HG02943 (cell line): ENCODE results near the gene SDK1.

Source experiments
- ATAC-seq: cut with Tn5 transposase; IDR thresholded peaks from one replicate; pipeline ENCODE4 v1.9.1; 2021; ENCODE audit warnings: mild to moderate bottlenecking, low read depth, moderate library complexity; ENCODE audit not compliant: unreplicated experiment

SDK1 gene

DNA sequence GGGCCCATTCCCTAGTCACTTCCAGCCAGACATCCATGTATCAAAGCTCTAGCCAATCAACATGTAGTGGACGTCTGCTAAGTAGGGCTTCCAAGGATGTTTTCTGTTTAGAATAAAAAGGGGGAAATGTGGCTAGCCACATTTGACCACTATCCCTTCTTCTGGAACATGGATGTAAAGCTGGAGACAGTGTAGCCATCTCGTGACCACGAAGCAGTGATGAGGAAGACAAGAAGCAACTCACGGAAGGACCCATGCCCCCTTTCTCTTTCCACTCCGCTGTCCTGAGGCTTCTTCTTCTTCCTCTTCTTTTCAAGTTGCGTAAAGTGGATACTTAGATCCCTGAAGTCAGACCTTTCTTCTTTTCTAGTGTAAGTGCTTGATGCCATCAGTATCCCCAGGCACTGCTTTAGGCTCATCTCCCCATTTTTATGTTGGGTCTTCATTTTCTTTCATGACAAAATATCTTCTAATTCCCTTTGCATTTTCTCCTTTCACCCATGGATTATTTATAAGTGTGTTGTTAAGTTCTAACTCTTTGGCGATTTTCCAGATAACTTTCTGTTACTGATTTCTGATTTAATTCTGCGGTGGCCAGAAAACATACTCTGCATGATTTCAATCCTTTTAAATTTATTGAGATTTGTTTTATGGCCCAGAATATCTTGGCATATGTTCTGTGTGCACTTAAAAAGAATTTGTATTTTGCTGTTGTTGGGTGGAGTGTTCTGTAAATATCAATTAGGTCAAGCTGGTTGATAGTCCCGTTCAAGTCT is 594.5 kb downstream of the SDK1 start:
- ATAC-seq: no peak

DNA sequence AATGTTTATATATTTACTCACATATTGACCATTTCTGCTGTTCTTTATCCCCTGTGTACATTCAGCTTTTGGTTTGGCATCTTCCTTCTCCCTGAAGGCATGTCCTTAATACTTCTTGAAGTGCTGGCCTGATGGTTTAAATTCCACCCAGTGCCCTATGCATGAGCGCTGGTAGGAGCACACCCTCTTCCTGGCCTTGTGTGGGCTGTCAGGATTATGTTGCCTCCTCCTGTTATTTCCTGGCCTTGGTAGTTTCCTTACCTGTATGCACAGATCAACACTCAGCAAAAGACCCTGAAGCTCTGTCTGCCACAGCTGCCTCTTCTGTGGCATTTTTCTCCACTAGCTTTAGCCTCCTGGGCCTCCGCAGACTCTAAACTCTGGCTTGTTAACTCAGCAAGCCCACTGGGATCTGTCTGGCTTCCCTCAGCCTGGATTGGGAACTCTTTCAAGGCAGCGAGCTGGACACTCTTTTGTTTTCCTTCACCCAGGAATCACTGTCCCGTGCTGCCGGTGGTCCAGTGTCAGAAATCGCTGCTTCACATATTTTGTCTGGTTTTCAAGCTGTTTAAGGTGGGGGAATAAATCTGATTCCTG is 595.2 kb downstream of the SDK1 start:
- no peak for ATAC-seq

DNA sequence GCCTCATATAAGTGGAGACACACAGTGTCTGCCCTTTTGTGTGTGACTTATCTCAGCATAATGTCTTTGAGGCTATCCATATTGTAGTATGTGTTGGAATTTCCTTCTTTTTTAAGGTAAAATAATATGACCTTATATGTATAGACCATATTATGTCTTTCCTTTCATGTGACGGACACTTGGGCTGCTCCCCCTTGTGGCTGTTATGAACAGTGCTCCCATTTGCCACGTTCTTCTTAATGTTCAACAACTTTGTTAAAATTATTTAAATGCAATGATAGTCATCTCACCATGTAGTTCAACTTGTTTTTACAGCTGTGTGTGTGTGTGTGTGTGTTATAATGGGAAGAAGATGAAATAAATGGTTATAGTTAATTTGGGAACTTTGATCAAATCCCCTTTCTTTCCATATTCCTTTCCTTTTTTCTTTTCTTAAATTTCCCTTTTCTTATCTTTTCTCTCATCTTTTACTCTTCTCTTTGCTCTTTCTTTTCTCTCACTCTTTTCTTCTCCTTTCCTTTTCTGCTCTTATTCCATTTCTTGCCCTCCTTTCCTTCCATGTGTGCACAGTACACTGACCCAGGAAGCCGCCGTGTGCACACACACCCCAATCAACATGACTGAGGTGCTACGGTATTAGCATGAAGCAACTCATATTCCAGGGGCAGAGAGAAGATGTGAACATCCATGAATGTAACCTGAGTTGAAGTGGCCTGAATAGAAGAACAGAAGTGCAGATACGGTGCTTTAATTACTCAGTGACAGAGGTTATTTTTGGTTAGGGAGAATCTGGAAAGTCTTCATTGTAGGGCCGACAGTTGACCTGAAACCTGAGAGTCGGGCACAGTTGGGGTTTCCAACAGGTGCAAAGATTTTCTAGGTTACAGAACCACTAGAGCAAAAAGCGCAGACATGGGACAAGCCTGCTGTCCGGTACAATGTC is 596.6 kb downstream of the SDK1 start:
- ATAC-seq: no peak

DNA sequence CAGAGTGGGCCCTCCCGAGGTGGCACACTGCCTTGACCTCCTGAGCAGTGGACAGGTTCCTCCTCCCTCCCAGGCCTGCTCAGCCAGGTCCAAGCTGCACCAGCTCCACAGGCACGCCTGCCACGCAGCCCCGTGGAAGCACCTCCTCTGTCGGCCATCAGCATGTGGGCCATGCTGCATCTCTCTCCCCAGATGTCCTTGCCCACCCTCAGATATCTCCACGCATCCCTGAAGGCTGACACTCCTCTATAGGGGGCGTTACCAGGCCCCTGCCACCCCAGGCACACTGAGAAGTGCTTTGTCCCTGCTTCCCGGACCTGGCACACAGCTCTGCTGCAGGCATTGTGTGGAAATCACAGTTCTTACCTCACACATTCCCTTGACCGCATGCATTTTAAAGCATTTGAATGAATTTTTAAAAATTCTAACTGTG is 598.5 kb downstream of the SDK1 start:
- no peak for ATAC-seq

DNA sequence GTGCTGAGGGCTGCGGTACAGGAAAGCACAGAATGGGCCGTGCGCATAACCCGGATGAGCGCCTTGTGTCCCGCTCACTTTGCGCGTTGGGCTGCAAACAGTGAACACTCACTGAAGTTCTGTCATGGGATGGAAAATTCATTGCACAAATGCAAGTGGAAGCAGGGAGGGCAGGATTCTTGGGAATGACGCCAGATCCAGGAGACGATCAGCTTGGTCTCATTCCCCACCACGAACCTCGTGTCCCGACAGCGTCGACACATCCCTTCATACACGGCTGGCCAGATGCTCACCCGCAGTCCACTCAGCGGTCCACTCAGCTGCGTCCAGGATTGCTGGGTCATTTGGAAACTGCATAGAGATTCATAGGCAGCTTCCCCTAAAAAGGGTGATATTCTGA is 607.1 kb downstream of the SDK1 start:
- no peak for ATAC-seq

DNA sequence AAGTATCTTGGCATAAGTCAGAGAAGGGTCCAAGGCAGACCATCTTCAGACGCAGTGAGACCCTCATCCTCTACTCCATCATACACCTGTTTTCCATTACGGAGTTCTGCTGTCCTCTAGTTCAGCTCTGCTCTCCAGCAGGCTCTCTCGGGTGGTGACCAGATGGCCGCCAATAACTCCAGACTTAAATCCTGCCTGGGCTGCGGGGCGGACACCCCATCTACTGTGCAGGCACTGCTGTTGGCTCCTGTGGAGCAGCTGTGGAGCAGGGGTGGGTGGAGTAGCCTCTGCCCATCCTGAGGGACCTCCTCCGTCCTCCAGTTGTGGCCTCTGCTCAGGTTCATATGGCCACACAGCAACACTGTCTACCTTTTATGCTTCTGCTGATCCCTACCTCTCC is 608.1 kb downstream of the SDK1 start:
- ATAC-seq: no peak

DNA sequence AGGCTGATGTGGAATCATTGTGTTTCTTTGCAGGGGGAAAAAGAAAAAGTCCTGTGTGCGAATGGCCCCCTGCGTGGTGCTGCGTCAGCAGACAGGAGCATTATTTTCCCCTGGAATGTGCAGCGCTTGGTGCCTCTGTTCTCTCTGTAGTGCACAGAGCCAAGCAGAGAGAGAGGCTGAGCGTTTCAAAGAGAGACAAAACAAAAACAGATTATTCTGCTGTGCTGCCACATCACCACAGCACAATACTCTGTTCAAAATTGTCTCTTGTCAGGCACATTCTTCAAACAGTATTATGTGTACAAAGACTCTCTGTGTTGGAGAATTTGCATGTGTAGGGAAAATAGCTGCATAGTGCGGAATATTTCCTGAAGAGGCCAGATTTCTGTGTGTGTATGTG is 609.0 kb downstream of the SDK1 start:
- no peak for ATAC-seq

DNA sequence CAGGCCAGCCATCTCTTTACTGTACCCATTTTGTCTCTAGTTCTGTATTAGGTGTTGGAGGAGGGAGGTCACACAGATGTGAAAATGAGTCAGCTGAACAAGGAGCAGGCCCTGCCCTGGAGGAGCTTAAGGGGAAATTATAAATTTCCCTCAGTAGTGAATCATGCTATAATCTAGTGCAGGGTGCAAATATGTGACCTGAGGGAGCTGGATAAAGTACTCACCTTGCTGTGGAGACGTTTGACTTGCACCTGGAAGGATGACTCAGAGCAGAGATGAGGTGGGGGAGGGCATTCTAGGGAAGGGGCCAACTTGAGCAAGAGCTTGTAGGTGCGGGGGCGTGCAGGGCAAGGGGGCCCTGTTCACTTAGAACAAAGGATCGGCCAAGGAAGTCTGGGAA is 610.6 kb downstream of the SDK1 start:
- ATAC-seq: no peak

DNA sequence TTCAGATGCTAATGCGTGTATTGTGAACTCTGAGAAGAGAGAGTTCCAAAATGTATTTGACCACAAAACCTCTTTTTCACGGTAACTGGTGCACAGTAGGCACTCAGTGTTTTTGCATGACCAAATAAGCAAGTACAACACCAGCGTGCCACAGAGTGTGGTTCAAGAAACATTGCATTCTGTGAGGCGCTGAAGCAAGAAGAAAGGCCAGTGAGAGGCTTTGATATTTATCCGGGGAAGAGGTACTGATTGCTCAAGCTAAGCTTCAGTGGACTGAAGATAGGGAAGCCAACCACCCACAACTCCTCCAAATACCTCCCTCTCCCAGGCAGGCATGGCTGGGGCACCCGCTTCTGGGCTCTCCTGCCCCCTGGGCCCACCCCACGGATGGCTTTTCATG is 611.2 kb downstream of the SDK1 start:
- no peak for ATAC-seq

DNA sequence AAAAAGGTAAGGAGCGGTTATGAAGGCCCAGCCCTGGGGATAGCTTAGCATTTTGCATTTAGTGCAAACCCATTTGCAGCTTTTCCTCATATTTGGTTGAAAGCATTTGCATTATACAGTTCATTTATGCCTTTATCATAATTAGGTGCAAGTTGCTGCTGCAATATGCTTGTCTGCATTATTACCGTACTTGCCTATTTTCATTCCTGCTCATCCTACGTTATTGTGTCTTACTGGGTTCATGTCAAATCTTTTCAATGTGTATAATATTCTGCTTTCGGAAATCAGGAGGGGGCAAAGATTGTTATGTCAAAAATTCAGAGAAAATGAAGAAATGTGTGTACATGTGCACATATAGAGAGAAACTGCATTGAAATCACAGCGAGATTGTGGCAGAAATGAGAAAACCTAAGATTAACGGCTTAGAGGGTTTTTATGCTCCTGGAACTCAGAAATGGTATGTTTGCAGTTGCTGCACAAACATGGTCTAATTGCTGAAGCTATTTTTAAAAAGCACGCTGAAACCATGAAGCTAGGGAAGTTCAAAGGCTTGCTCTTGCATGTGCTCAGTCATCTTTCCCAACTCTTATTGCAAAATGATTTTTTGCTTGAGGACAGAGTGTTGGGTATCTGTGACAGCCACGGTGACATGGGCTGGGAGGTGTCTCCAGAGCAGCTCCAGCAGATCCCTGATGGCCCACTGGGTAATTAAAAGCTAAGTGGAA is 613.2 kb downstream of the SDK1 start:
- no peak for ATAC-seq

DNA sequence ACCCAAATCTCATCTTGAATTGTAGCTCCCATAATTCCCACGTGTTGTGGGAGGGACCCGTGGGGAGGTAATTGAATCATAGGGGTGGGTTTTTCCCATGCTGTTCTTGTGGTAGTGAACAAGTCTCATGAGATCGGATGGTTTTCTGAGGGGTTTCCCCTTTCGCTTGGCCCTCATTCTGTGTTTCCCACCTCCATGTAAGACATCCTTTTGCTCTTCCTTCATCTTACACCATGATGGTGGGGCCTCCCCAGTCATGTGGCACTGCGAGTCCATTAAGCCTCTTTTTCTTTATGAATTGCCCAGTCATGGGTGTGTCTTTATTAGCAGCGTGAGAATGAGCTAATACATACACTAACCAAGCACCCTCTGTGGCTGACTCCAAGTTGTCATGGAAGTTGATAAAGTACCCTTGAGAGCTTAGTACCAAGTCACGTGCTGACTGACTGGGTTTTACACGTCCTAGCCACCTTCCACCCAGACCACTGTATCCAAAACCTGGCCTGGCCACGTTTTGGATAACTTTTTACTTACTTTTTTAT is 614.4 kb downstream of the SDK1 start:
- ATAC-seq: no peak

DNA sequence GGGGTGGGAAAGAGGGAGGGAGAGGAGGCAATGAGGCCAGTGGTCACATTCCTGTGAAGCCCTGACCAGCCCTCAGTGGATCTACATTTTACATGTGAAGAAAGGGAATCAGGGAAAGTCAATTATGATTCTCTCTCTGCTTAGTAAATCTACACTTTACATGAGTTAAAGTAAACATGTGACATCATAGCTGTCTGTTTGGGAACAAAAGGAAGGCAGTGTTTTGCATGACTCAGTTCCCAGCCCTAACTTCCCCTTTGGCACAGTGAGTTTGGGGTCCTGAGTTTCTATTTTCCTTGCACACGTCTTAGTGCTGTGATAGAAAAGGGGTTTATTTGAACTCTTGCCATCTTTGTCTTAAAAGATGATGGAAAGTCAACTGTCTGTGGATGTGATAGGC is 615.1 kb downstream of the SDK1 start:
- ATAC-seq: no peak

DNA sequence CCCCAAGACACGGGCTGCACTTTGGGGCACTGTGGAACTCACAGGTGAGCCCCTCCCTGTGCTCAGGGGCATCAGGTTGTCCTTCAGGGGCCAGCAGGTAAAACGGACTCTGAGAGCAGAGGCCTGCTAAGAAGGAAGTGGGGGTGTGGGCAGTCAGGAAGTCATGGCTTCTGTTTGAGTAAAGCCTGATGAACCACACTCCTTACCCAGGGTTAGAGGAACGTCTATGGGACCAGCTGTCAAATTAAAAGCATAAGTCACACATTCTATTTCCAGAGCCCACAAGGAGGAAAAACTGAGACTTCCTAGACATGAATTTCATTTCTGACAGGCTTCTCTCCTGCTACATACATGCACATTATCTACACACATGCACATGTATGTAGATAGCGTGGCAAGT is 616.4 kb downstream of the SDK1 start:
- no peak for ATAC-seq

DNA sequence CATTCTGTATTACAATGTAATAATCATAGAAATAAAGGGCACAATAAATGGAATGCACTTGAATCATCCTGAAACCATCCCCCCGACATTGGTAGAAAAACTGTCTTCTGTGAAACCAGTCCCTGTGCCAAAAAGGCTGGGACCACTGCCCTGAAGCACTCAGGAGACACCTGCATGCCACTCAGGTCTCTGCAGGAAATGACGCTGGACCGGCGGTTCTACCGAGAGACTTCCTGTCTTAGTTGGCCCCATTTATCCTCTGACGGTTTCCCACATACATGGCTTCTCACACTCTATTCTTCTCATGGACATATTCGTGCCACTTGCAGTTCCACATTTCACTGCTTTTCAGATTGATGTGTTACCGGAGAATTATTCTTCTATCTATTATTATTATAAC is 617.5 kb downstream of the SDK1 start:
- ATAC-seq: no peak

DNA sequence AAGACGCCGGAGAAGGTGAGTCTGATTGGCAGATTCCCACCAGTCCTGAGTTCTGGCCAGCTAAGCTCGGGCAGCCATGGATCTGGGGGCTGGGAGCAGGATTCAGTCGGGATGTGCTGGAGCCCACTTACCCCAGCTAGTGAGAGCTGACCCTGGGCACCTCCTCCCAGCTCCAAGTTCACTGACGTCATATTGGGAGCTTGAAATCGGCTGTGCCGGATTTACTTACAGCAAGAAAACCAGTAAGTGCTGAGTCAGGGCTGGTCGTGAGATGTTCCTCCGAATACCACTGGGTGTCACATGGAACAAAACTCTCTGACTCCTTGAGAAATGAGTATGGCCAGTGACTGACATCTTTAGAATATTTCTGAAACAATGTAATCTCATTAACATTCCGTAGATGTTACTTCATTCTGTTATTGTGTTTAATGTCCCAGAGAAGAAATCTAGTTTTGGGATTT is 621.2 kb downstream of the SDK1 start:
- ATAC-seq: no peak

DNA sequence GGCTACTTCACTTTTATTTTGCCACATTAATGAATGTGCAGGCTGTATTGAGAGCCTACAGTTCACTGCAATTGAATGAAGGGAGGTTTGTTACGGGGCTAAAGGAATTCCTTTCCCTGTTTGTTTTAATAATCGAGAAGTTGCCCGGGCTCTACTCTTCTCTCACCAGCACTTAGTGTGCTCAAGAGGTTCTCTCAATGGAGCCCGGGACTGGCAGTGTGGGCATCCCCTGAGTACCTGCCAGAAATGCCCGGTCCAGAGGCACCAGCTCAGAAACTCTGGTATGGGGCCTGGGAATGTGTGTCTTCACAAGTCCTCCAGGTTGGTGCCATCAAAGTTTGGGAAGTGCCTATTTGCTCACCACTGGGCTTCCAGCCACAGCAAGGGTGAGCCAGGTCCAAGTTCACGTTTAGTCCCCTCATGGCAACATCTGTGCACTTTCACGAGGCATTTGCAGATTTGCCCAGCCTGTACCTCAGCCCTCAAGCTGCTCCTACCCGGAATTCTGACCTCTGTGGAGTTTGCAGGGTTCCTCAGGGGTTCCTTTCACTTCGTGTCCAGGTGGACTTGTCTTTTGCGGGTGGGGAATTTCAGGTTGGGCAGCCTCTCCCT is 622.4 kb downstream of the SDK1 start:
- ATAC-seq: no peak

DNA sequence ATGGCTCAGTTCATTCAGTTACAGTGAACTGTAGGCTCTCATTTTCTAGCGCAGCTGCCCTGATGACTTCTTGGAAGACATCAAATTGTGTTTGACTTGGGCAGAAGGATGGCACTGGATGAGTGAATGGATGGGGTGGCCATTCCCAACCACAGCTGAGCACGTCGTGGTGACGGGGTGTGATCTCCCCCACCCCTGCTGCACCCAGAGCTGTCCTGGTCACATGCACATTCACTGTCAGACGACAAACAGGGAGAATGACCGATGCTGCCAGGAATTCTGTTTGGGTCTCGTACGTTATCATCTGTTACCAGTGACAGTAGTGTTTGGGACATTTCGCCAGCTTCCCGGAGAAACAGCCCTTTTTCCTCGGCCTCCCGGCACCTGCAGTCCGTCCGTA is 623.2 kb downstream of the SDK1 start:
- ATAC-seq: no peak

DNA sequence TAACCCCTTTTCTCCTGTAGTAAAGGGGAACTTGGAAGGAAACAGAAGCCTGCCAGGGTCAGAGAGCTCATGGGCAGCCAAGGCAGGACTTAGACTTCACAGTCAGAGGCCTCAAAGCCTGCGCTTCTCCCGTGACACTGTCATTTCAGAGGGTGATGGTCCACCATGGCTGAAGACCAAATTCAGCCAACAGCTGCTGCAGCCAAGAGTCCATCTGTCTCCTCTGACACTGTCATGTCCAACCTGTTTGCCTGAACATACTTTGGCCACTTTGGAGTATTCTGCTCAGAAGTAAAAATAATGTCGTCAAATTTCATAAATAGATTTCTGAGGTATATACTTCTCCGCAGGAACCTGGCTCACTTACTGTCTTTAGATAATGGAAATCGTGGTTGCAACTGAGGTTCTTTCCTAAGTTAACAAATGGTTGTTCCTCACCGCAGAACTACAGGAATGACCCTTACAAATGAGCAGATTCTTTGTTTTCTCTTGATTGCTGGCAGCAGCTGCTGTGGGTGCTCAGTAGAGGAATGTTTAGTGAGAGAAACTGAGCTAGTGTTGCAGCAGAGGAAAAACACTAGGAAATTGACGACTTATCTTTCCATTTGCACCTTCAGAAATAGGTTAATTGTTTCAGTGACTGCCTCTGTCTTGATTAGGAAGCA is 626.5 kb downstream of the SDK1 start:
- no peak for ATAC-seq

DNA sequence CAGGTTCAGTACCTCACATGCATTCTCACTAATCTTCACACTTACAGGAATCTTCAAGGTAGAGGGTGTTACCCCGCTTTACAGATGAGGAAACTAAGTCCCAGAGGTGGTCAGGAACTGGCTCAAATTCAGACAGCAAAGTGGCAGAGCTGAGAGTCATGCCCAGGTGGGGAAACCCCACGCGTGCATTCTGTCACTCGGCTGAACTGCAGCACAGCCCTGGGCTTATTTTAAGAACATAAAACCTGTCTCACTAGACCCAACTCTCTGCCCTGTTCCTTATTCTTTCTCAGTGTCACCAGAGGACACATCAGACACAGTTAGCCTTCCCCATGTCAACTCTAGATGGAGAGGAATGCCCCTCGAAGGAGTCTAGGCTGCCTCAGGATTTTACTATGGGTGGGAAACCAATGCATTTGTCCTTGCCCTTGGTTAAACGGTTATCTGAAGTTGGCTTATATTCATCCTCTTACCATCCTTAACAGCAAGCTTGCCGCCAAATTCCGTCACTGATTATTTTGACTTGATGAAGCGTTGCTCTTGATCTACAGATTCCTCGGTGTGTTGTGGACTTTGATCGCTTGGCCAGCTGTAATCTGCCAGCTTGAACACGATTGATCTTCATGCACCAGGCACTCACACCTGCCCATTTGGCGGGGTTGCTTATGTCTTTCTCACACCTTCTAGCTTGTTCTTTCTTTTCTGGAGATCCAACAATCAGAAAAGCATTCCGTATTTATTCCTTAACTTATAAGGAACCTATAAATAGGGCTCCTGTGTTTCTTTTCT is 627.9 kb downstream of the SDK1 start:
- ATAC-seq: no peak
